WI38 (cell line): ENCODE measurements around the gene CLIC5.

Experiments
- H3K4me3 ChIP-seq: 2 replicates; pipeline ENCODE4 v1.5.1; 2011; ENCODE audit warnings: low read depth, mild to moderate bottlenecking, control low read depth, low read length
- CTCF ChIP-seq: IDR thresholded peaks from 2 replicates; pipeline ENCODE4 v1.5.1; 2012; ENCODE audit warnings: low read depth, mild to moderate bottlenecking, control low read depth, low read length

Gene CLIC5

GRCh38 chr6:45966340-45966739 is 49.3 kb downstream of the CLIC5 start:
- no peak for TF ChIP-seq CTCF

GRCh38 chr6:45965792-45966191 is 49.9 kb downstream of the CLIC5 start:
- TF ChIP-seq CTCF, result no peak
- H3K4me3 ChIP-seq, result no peak overlapping the region

More at GRCh38 chr6:45966340-45966739, 49.3 kb downstream of the CLIC5 start:
- no peak overlapping the region for H3K4me3 ChIP-seq

GRCh38 chr6:45965007-45965406 is 50.7 kb downstream of the CLIC5 start:
- TF ChIP-seq CTCF, result no peak

GRCh38 chr6:45964300-45964699 is 51.4 kb downstream of the CLIC5 start:
- H3K4me3 ChIP-seq, result no peak overlapping the region
- TF ChIP-seq CTCF, result no peak

More at GRCh38 chr6:45965007-45965406, 50.7 kb downstream of the CLIC5 start:
- H3K4me3 ChIP-seq, result no peak overlapping the region

GRCh38 chr6:45963896-45964295 is 51.8 kb downstream of the CLIC5 start:
- no peak overlapping the region for H3K4me3 ChIP-seq
- no peak for TF ChIP-seq CTCF

- no peak overlapping the region for H3K4me3 ChIP-seq
- TF ChIP-seq CTCF, result no peak
Measured at GRCh38 chr6:45961125-45961524, 54.5 kb downstream of the CLIC5 start.

DNA sequence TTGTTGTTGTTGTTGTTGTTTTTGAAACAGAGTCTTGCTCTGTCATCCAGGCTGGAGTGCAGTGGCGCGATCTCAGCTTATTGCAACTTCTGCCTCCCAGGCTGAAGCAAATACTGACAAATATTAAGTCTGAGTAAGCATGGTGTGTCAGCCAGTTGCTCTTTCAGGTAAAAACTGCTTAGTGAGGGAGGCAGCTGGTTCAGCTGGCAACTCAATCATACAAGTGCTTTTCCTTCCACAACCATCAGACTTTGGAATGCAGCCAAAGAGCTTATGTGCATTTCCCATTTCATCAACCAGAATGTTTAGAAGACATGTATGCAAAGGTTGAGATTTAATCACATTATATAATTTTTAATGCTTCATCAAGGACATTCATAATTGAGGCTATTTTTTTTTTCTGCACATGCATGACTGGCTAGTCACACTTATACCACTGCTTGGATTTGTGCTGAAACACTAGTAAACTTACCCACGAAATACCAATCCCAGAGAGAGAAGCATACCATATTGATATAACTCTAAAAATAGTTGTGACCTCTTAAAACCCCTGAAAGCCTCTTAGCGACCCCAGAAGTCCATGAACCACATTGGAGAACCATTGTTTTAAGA is 56.0 kb downstream of the CLIC5 start:
- no peak for TF ChIP-seq CTCF
- no peak overlapping the region for H3K4me3 ChIP-seq
